Lung microvascular endothelial cell (primary cell): Measurements from ENCODE around the gene MUS81. TPM values are rescaled to one million over a fixed set of nuclear protein-coding genes. Genes with fewer than 3 reads are reported as not detected.
"Not testable (repeated sequence)": the region's sequence is repeated elsewhere in the genome, so short reads cannot be mapped to it uniquely, and the experiment has no call there.

Experiments used
- DNase-seq, 2 donors: peaks; one replicate each; pipeline versions ENCODE4 v3.0.0 to v3.0.0-alpha.2; 2010; ENCODE audit warnings: low read depth in 2 of 2
- total RNA-seq: library from RNA; depleted of rRNA; stranded (reverse); fragments of >200 nt; gene quantifications from 2 replicates; pipeline ENCODE4 v1.2.1, GENCODE V29; 2014

MUS81 gene
- total RNA-seq, 1 donor from 2014 or later: 36.3 TPM

DNA sequence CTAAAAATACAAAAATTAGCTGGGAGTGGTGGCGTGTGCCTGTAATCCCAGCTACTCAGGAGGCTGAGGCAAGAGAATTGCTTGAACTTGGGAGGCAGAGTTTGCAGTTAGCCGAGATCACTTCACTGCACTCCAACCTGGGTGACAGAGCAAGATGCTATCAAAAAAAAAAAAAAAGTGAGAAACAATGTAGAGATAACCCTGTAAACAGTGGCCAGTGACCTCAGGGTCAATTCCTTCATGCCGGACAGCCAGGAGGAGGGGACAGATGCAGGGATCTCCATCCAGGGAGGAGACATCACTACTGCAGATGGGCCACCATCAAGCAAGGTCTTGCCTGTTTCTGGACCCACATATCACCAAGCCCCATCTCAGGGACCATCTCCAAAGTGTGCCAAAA is 12.5 kb upstream of the MUS81 start:
- DNase-seq: no peak

DNA sequence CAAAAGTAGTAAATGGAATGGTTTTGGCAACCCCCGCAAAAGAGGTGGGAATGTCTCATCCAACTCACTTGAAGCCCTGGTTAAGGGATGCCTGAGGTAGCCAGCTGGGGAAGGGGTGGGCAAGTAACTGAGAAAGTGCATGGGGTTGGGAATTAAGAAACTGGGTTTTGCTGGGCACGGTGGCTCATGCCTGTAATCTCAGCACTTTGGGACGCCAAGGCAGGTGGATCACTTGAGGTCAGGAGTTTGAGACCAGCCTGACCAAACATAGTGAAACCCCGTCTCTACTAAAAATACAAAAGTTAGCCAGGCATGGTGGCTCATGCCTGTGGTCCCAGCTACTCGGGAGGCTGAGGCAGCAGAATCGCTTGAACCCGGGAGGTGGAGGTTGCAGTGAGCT is 11.5 kb upstream of the MUS81 start:
- DNase-seq: not testable (repeated sequence)

DNA sequence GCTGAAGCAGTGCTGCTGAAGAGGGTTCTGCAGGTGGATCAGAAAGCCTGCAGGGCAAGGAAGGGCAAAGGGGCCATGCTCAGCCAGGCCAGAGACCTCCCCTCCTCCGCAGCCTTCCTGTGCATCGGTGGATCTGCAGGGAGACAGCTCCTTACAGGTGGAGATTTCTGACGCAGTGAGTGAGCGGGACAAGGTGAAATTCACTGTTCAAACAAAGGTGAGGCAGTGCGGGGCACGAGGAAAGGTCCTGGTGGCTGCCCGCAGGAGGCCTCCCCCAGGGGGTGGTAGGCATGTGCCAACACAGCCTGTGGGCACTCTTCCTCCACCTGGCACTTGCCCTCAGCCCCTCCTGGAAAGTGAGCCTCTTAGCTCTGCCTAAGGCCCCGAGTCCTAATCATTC is 10.9 kb upstream of the MUS81 start:
- DNase-seq: no peak

DNA sequence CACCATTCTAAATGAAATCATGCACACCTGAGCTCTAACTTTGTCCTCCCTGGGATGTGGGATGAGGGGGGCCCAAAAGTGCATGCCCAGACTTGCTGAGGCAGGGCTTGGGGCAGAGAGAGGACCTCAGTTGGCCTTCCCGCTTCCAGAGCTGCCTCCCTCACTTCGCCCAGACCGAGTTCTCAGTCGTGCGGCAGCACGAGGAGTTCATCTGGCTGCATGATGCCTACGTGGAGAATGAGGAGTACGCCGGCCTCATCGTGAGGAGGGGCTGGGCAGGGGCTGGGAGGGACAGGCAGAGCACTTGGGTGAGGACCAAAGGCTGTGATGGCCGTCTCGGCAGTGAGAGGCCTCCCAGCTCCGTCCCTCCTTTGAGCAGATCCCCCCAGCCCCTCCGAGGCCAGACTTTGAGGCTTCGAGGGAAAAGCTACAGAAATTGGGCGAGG is 10.4 kb upstream of the MUS81 start:
- DNase-seq: no peak

DNA sequence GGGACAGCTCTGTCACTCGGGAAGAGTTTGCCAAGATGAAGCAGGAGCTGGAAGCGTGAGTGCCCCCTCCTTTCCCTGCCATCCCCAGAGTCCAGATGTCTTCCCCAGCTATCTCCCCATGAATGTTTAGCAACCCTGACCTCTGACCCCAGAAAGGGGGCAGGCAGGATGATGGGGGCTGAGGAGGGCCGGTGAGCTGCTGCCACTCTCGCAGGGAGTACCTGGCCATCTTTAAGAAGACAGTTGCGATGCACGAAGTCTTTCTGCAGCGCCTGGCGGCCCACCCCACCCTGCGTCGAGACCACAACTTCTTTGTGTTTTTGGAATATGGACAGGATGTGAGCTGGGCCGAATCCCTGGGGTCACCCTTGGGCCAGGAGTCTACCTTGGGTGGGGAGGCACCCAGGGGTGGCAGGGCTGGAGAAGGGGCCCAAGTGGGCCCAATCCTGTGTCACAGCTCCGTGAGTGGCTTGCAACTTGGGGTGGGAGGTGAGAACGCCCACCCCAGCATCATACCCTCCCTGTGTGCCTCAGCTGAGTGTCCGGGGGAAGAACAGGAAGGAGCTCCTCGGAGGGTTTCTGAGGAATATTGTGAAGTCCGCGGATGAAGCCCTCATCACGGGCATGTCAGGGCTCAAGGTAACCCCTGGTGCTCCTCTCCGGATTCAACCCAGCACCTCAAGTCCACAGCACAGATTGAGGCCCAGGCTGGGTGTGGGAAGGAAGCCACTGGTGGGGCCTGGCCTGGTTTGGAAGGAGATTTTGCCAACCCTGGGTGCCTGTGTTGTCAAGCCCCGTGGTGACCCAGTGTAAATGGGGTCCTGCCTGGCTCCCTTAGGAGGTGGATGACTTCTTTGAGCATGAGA is 9.8 kb upstream of the MUS81 start:
- no peak for DNase-seq

DNA sequence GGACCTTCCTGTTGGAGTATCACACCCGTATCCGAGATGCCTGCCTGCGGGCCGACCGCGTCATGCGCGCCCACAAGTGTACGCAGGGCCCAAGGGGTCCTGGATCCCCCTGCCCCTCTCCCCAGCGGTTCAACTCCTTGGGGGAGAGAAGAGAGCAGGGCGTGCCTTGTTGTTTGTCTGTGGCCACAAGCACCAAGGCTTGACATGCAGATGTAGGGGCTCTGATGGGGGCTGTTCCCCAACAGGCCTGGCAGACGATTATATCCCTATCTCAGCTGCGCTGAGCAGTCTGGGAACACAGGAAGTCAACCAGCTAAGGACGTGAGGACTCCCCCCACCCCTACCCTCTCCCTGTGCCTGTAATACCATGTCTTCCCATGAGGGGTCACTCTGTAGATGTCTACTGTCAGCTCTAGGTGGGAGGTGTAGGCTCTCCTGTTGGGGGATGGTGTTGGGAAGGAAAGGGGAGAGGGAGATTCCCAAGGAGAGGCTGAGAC is 9.1 kb upstream of the MUS81 start:
- no peak for DNase-seq

DNA sequence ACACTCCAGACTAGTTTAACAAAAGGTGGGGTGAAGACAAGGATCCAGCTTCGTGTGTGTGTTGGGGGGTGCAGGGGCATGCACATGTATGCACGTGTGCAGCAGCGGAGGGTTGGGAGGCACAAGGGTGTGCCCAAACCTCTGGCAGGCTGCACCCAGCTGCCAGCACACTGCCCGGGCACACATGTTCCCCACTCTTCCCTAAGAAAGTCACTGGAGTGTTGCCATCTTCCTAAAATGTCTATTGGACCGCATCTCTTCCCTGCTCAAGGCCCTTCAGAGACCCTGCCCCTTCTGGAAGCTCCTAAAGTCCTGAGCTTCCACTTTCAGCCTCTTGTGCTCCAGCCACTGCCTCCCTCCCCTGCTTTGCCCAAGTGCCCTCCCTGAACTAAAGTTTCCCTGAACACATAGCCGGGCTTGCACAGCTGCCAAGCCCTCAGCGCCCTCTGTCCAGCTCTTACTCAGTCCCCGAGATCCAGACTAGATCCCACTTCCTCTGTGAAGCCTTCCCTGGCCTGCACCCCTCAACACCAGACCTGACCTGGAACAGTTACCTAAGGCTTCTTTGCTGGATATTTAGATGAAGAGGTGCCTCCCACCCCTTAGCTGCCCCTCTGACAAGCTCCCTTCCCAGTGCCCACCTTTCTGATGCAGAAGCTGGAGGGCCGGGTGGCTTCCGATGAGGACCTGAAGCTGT is 8.3 kb upstream of the MUS81 start:
- DNase-seq: no peak

DNA sequence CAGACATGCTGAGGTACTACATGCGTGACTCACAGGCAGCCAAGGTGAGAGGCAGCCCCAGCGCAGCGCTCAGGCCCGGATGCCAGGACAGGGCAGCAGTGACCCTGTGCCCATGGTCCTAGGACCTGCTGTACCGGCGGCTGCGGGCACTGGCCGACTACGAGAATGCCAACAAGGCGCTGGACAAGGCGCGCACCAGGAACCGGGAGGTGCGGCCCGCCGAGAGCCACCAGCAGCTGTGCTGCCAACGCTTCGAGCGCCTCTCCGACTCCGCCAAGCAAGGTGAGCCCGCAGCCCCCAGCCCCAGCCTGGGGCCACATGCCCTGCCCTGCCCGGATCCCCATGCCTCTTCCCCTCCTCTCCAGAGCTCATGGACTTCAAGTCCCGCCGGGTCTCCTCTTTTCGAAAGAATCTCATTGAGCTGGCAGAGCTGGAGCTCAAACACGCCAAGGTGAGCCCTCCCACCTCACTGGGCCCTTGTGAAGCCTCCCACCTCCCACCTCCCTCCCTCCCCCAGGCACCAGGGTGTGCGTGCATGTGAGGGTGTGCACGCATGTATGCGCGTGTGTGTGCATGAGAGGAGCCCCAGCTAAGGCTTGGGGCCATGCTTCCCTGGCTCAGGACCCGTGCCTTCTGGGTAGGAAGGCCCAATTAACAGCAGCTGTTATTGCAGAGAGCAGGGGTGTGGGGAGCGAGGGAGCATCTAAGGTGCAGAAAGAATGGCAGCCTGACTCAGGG is 7.6 kb upstream of the MUS81 start:
- DNase-seq: no peak

DNA sequence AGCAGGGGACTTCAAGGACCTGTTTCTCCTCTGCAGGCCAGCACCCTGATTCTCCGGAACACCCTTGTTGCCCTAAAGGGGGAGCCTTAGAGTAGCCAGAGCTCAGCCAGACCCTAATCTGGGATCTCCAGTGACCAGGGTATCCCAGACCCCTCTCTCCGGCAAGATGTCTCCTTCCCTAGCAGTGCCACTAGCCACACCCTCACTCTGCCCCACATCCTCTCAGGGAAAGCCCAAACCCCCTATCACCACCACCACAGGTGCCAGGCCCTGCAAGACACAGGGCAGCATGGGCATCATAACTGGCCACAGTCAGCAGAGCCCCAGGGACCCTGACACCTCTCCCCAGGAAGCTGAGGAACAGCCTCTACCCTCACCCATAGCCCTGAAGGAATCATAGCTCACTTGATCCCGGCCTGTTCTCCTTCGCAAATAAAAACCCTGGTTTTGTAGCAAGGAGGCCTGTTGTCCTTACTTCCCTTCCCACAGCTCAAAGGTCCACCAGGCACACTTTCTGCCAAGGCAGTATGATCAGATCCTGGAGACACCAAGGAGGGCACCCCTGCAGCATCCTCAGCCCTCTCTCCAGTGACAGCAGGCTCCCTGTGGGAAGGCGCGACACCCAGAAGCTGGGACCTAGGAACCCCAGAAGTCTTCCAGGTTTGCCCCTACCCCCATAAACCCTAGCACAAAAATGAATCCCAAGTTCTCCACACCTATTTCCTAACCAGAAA is 6.8 kb upstream of the MUS81 start:
- DNase-seq: no peak

DNA sequence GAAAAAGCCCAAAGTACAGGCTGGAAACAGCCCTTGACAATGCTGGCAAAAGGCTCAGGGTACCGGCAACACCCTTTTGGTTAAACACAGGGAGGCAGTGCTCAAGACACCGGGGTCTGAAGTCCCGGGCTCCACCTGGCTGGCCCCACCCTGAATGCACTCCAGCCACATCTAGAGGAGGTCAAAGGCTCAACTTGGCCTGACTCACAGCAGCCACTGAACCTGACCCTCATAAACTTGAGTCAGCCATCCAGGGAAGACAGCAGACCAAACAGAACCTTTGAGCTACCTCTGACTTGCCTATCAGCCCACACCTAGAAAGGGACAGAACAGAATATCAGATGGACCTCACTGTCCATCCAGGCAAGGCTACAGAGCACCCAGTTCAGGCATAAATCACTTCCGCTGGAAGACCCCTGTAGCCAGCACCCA is 6.1 kb upstream of the MUS81 start:
- no peak for DNase-seq

DNA sequence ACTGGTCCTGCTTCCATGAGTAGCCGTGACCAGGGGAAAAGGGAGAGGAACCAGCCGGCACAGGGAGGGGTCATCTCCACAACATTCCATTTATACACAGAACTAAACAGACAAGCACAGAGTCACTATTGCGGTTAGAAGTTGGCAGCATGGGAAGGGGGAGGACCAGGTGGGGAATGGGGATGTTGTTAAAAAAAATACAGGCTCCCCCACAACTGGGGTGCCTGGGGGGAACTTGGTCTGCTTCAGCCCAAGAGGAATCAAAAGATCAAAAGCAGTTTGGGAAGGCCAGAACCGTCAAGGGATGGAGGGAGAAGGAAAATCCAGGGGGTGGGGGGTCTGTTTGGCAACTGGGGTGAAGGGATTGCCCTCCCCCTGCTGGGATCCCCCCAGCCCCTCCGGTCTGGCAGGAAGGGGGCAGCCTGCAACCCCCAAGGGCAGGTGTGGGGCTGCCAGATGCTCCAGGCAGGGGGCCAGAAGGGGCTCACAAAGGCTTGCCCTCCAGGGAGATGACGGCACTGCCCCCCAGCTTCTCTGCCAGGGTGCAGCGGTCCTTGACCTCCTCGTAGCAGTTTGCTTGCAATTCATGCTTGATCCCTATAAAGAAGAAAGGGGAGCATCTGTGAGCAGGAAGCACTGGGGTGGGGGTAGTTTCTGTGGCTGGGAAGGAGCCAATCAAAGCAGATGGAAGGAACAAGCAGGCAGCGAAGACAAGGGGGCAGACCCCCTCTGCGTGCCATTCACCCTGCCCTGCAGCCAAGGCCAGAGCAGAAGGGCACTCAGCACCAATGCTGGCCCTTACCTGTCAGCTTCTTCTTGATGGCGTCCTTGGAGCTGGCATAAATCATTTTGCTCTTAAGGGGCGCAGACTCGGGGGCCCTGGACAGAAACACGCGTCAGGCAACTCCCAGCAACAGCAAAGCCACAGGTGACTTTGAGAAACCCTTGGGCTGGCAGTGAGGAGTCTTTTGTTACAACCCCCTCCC is 5.1 kb upstream of the MUS81 start:
- DNase-seq: no peak

DNA sequence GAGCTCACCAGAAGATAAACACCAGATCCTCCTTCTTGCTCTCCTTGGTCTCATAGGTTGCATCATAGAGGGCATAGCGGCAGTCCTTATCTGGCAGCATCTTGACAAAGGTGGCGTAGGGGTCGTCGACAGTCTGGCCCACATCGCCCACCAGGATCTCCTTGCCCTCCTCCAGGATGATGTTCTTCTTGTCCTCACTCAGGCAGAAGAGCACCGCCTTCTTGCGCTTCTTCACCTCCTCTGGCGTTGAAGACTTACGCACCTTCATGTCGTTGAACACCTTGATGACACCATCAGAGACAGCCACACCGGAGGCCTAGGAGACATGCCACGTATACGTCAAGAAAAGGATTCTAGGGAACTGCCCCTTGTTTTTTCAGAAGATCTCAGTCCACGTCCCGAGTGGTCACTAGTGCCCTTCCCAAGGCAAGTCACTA is 4.3 kb upstream of the MUS81 start:
- DNase-seq: no peak

DNA sequence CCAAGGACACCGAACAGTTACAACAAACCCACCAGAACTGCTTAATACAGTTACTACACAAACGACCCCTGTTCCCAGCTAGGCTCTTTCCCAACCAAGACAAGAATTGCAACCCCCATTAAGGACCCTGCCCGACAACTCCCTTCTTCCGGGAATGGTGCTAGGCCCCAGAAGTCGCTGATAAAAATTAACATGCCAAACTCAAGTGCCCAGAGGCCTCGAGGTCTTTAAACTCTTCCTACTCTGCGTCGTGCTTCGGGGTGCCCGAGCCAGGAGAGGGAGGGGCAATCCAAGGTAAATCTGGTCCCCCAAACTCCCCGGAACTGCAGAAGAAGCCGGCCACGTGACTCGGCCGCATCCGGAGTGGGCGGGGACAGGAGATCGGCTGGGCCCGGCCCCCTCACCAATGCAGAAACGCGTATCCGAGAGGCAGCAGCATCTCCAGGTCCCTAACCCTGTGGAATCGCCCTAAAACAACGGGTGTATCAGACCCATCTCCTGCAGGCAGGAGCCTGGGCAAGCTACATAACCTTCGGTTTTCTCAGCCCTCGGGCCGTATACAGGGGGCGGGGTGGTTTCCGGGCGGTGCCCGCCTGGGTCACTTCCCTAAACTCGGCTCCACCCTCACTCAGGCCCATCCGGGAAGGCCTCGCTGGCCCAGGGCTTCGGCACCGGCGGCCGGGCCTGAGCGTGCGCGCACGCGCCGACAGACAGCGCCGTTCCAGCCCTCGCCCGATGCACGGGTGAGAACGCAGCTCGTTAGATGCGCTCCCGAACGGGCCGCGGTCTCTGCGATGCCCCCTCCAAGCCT is 3.3 kb upstream of the MUS81 start:
- DNase-seq: peak; percentile 68 to 75

DNA sequence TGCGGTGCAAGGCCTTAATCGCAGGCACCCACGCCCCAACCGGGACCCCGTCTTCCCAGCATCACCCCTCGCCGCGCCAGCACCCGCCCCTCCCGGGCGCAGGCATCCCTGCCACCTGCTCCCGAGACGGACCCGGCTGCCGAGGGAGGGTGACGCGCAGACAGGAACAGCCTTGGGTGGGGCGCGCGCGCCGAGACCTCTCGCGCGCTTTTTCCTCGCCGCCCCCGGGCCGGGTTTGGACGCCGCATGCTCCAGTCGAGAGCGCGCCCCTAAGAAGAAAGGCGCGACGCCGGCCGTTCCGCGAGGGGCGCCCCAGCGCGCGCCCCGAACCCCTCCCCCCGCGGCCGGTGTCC is 2.8 kb upstream of the MUS81 start:
- DNase-seq: peak in 1 of 2 donors; percentile 33

DNA sequence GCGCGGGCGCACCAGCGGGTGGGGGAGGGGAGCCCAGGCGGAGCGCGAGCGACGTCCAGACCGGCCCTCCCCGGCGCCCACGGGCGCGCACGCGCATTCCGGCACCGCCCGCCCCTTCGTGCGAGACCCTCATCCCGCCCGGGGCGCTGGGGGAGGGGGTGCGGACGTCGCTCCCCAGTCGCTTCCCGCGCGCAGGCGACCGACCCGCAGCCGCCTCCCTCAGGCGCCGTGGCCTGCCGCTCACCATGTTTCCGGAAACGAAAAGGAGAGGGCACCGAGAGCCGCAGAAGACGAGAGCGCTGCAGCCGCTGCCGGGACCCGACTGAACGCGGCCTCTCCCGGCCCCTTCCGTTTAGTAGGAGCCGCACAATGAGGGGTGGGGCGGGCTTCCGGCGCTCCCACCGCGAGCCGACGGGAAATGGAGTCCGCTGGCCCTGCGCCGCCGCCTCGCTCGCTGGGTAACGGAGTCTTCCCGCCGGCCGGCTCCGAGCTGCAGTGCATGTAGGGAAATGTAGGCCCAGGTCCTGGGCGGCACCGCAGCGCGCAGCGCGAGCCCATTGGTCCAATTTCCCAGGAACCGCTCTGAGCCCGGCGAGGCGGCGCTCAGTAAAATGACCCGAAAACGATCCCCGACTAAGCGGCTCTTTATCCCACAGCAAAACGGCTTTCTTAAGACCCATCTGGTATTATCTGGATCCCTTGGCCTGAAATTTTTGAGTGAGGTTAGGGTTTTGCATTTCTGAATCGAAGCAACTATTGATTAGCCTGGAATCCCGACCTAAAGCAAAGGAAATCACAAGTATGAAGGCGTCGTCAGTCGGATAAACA is 2.2 kb upstream of the MUS81 start, which contains the start of gene CFL1:
TSS of gene CFL1 (minus strand) at position 328 of the 828 bp plus-strand sequence. CDS start at position 247, 81 bp downstream.
- peak; percentile 99 for DNase-seq

DNA sequence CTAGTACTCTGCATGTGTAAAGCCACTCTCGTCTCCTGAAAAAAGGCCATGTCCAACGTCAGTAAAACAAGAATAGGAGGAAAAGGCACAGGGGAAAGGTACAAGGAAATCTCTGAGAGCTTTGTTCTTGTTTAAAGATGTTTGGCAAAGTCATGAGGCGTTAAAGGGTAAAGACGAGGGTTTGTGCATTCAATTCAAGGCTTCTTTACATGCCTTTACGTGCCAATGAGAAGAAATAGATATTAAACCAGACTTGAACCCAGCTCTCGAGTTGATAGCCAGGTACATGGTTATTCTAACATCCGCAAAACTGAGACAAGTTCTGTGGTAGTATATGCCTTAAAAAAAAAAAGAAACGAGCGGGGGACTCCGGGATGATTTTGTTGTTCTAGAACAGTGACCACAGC is 1.5 kb upstream of the MUS81 start:
- DNase-seq: peak in 1 of 2 donors; percentile 32

DNA sequence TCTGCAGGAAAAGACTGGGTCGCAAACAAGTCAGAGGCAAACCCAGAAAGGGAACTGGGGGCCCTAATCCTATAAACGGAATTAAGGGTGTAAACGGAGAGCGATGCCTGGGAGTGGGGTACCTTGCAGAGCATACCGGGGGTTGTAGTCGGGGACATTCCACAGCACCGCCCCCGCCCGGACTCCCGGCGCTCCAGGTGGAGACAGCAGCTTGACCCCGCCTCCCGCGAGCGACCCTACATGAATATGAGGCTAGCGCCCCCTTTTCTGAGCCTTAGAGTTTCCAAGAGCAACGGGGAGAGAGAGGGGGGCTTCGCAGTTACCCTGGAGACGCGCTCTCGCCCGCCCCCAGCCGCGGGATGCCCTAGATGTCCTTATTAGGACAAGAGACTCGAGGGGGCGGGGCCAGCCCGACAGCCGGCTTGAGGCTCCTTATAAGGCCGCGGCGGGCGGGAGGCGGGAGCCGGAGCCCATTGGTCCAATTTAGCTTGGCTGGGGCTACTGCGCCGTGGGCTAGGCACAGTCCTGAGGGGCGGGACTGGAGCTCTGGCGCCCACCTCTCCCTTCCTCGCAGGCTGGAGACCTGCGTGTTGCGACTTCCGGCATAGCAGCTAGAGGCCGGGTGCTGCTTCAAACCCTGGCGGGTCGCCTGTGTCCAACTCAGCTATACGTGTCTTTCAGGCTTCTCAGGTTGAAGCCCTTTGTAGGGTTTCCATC is 980 bp upstream of the MUS81 start:
- DNase-seq: peak; percentile 96 to 98
